Measurements from ENCODE around the gene NUCKS1. TPM values are rescaled to one million over a fixed set of nuclear protein-coding genes. Genes with fewer than 3 reads are reported as not detected.

The NUCKS1 gene, protein sequence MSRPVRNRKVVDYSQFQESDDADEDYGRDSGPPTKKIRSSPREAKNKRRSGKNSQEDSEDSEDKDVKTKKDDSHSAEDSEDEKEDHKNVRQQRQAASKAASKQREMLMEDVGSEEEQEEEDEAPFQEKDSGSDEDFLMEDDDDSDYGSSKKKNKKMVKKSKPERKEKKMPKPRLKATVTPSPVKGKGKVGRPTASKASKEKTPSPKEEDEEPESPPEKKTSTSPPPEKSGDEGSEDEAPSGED
- 242 and 276 TPM in 2 replicates for total RNA-seq (2022)
- percentile 99 among the genes with signal in this experiment for Bru-seq, nascent RNA
- BruChase-seq, experiment 1, labeled RNA remaining after a 6-hour chase, result percentile 99 among the genes with signal in this experiment
- percentile 99 among the genes with signal in this experiment for BruChase-seq, experiment 2, labeled RNA remaining after a 2-hour chase
- long read RNA-seq, partial matches to known transcripts, result 2 of 37 reads
- long read RNA-seq, other reads (novel, unspliced or antisense), result 35 of 37 reads

DNA sequence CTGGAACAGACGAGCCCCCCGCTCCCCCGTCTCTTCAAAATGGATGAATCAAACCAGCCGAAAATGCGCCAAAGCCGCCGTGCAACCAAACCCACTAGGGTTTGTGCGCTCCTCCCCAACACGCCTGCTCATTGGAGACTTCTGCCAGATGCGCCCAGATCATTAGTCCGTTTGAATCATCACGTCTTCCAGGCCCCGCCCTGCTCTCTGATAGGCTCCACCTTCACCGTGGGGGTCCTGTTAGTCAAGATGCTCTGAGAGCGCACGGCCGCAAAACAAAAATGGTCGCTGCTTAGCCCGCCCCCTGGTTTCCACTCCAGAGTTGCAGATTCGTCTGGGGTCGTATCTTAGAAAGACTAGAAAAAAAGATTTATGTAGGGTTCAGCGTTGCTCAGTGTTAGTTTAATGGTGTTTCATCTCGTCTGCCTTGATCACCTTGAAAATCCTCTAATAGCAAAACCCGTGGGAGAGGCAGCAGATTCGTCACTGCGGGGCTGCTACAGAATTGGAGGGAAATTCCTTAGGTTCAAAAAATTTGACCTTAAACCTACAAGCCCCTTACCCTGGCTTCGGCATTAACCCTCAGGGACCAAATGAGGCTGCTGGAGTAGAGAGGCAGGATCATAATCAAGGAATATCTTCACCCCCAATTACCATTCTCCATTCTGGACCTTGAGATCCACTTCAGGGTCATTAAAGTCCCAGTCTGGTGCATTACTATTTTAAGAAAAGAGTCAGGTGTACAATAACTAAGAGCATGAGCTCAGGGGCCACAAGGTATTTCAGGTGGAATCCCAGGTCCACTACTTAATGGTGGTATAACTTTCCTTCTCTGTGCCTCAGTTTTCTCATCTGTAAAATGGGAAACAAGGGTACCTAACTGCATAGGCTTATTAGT, at the start of gene NUCKS1:
TSS of gene NUCKS1 (minus strand) at position 45 of the 898 bp plus-strand sequence. CDS start 209 bp downstream, outside the sequence.
- H3K36me3 Mint-ChIP-seq (ENCODE audit: insufficient read depth, unreplicated experiment), result peaks cover 56% of the 10 kb centered on the region
- H3K9me3 Mint-ChIP-seq (ENCODE audit: low read depth, unreplicated experiment), result no peaks in the 10 kb centered on the region
- intact Hi-C loops (cut with micrococcal nuclease; ENCODE audit: unreplicated experiment), result no loop called here
- TF ChIP-seq, protein P1, sequence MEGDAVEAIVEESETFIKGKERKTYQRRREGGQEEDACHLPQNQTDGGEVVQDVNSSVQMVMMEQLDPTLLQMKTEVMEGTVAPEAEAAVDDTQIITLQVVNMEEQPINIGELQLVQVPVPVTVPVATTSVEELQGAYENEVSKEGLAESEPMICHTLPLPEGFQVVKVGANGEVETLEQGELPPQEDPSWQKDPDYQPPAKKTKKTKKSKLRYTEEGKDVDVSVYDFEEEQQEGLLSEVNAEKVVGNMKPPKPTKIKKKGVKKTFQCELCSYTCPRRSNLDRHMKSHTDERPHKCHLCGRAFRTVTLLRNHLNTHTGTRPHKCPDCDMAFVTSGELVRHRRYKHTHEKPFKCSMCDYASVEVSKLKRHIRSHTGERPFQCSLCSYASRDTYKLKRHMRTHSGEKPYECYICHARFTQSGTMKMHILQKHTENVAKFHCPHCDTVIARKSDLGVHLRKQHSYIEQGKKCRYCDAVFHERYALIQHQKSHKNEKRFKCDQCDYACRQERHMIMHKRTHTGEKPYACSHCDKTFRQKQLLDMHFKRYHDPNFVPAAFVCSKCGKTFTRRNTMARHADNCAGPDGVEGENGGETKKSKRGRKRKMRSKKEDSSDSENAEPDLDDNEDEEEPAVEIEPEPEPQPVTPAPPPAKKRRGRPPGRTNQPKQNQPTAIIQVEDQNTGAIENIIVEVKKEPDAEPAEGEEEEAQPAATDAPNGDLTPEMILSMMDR (IDR thresholded peaks at IDR 0.05; ENCODE audit: unreplicated experiment), result no peak
- CTCF ChIA-PET, result interaction anchor here (1.2 kb wide), 1 partner anchor 25 kb away, joined by 5 read pairs; the partner anchor contains the start of gene RAB29
- peaks cover 14% of the 10 kb centered on the region for H3K4me1 Mint-ChIP-seq (ENCODE audit: low read depth, unreplicated experiment)
- BruUV-seq (replicated peaks), result TSS peak; percentile 84
- peak; percentile 99 for DNase-seq
- peak within 1 kb of the TSS; percentile 84 for H3K4me3 Mint-ChIP-seq (ENCODE audit: low read depth, unreplicated experiment)
- peak within 1 kb of the TSS; percentile 98 for H3K27ac Mint-ChIP-seq (ENCODE audit: unreplicated experiment)
- H3K27me3 Mint-ChIP-seq (ENCODE audit: unreplicated experiment), result peaks cover 15% of the 10 kb centered on the region

DNA sequence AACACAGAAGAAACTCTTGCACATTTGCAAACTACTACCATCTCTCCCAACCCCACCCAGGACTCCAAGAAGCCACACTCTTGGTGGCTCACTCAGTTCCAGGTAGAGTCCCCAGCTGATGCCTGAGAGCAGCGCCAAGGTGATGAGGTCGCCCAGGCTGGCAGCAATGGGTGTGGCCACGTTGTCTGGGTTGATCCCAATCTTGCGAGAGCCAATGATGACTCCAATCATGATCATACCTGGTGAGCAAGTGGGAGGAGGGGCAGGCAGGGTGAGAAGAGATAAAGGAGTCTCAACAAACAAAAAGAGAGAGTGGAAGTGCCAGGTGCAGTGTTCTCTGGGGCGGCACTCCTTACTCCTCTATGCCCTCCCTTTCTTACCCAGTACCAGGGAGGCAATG, 48.6 kb upstream of the NUCKS1 start:
- Mint-ChIP-seq H3K27me3 (ENCODE audit: unreplicated experiment) (no peaks in the 10 kb centered on the region), H3K27ac (ENCODE audit: unreplicated experiment) (no peak overlapping the region), H3K4me3 (ENCODE audit: low read depth, unreplicated experiment) (no peak overlapping the region), H3K9me3 (ENCODE audit: low read depth, unreplicated experiment) (no peaks in the 10 kb centered on the region), H3K36me3 (ENCODE audit: insufficient read depth, unreplicated experiment) (peaks cover under 1% of the 10 kb centered on the region), H3K4me1 (ENCODE audit: low read depth, unreplicated experiment) (no peaks in the 10 kb centered on the region)
- intact Hi-C loops (cut with micrococcal nuclease; ENCODE audit: unreplicated experiment), result loop anchor here (10.0 kb wide), 2 partner anchors 56 to 306 kb away; partner anchors contain the start of gene PM20D1
- DNase-seq, result no peak
- BruUV-seq (replicated peaks), result no TSS peak
- TF ChIP-seq, protein P1 (IDR thresholded peaks at IDR 0.05; ENCODE audit: unreplicated experiment), result no peak
- CTCF ChIA-PET, result no interaction called here

DNA sequence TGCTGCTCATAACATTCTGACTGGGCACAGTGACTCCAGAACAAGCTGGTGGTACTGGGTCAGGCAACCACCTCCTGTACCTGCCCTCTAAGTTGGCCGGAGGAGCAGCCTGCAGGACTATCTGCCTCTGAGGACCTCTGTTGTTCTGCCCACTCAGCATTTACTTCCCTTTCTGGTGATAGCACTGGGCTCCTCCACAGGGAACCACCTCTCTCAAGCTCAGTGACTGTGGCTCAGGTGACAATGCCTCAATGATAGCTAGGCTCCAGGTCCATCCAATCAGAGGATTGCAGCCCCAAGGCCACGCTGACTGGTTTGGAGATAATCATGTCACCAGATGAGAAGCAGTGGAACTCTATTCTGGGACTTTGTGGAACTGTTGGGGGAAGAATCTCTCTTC, 47.2 kb upstream of the NUCKS1 start:
- Mint-ChIP-seq H3K9me3 (ENCODE audit: low read depth, unreplicated experiment) (no peaks in the 10 kb centered on the region), H3K36me3 (ENCODE audit: insufficient read depth, unreplicated experiment) (peaks cover 4% of the 10 kb centered on the region), H3K27me3 (ENCODE audit: unreplicated experiment) (no peaks in the 10 kb centered on the region), H3K4me3 (ENCODE audit: low read depth, unreplicated experiment) (no peak overlapping the region), H3K4me1 (ENCODE audit: low read depth, unreplicated experiment) (no peaks in the 10 kb centered on the region), H3K27ac (ENCODE audit: unreplicated experiment) (no peak overlapping the region)
- CTCF ChIA-PET, result no interaction called here
- intact Hi-C loops (cut with micrococcal nuclease; ENCODE audit: unreplicated experiment), result loop anchor here (10.0 kb wide), 2 partner anchors 58 to 308 kb away; partner anchors contain the start of gene PM20D1
- TF ChIP-seq, protein P1 (IDR thresholded peaks at IDR 0.05; ENCODE audit: unreplicated experiment), result no peak
- no peak for DNase-seq
- no TSS peak for BruUV-seq (replicated peaks)

Measured in Calu3 (cell line).